Progenitor cell of endocrine pancreas (in vitro differentiated cells): Measurements from ENCODE around the gene UPF1. TPM values are rescaled to one million over a fixed set of nuclear protein-coding genes. Genes with fewer than 3 reads are reported as not detected.
"Not testable (repeated sequence)": the region's sequence is repeated elsewhere in the genome, so short reads cannot be mapped to it uniquely, and the experiment has no call there.

Source experiments
- DNase-seq: peaks from one replicate; pipeline ENCODE4 v3.0.0; 2021; ENCODE audit warnings: low spot score; ENCODE audit not compliant: unreplicated experiment
- H3K27ac Mint-ChIP-seq: 2 replicates; pipeline ENCODE4 v1.8.0; 2021; ENCODE audit warnings: mild to moderate bottlenecking, moderate library complexity, mixed read lengths
- H3K27me3 Mint-ChIP-seq: 2 replicates; pipeline ENCODE4 v1.8.0; 2021; ENCODE audit warnings: mixed read lengths
- H3K36me3 Mint-ChIP-seq: 2 replicates; pipeline ENCODE4 v1.8.0; 2022; ENCODE audit warnings: mixed read lengths; ENCODE audit not compliant: insufficient read depth
- H3K4me1 Mint-ChIP-seq: 2 replicates; pipeline ENCODE4 v1.8.0; 2021; ENCODE audit warnings: low read depth, mixed read lengths
- H3K4me3 Mint-ChIP-seq: 2 replicates; pipeline ENCODE4 v1.8.0; 2021; ENCODE audit warnings: low read depth, mild to moderate bottlenecking, moderate library complexity, mixed read lengths
- H3K9me3 Mint-ChIP-seq: 2 replicates; pipeline ENCODE4 v1.8.0; 2021; ENCODE audit warnings: low read depth, mixed read lengths
- total RNA-seq: library from RNA; stranded (reverse); gene quantifications from 2 replicates; pipeline ENCODE4 v1.2.1, GENCODE V29; 2021
- TF ChIP-seq, protein P1 (sequence below): fragments of 200-600 bp; sonication (generic); IDR thresholded peaks from one replicate; pipeline ENCODE4 v1.5.0; 2021; ENCODE audit warnings: antibody characterized with exemption, mild to moderate bottlenecking; ENCODE audit not compliant: unreplicated experiment

Gene UPF1
- total RNA-seq, 1 donor from 2014 or later: 90.9 TPM

DNA sequence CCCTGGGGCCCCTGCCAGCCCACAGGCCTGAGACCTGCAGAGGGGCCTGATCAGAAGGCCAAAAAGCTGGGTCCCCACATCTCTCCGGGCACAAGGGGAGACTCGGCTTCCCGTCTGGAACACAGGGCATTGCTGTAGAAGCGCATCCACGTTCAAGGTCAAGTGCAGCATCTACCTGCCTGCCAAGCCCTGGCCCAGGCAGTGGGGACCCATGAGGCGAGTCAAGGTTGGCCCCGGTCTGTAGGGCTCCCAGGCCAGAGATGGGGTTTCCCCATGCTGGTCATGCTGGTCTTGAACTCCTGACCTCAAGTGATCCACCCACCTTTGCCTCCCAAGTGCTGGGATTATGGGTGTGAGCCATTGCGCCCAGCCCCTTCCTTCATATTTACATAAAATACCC is 27.1 kb upstream of the UPF1 start:
- H3K36me3 Mint-ChIP-seq: no peaks in the 10 kb centered on the region
- peaks cover 7% of the 10 kb centered on the region for H3K27me3 Mint-ChIP-seq
- TF ChIP-seq, protein P1, sequence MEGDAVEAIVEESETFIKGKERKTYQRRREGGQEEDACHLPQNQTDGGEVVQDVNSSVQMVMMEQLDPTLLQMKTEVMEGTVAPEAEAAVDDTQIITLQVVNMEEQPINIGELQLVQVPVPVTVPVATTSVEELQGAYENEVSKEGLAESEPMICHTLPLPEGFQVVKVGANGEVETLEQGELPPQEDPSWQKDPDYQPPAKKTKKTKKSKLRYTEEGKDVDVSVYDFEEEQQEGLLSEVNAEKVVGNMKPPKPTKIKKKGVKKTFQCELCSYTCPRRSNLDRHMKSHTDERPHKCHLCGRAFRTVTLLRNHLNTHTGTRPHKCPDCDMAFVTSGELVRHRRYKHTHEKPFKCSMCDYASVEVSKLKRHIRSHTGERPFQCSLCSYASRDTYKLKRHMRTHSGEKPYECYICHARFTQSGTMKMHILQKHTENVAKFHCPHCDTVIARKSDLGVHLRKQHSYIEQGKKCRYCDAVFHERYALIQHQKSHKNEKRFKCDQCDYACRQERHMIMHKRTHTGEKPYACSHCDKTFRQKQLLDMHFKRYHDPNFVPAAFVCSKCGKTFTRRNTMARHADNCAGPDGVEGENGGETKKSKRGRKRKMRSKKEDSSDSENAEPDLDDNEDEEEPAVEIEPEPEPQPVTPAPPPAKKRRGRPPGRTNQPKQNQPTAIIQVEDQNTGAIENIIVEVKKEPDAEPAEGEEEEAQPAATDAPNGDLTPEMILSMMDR: no peak
- no peak overlapping the region for H3K4me3 Mint-ChIP-seq
- no peaks in the 10 kb centered on the region for H3K9me3 Mint-ChIP-seq
- no peak for DNase-seq
- H3K4me1 Mint-ChIP-seq: no peaks in the 10 kb centered on the region
- H3K27ac Mint-ChIP-seq: no peak overlapping the region

GRCh38 chr19:18807861-18808331 is 23.9 kb upstream of the UPF1 start:
- no peaks in the 10 kb centered on the region for H3K9me3 Mint-ChIP-seq
- H3K36me3 Mint-ChIP-seq: no peaks in the 10 kb centered on the region
- H3K4me3 Mint-ChIP-seq: no peak overlapping the region
- H3K4me1 Mint-ChIP-seq: no peaks in the 10 kb centered on the region
- no peak for DNase-seq
- TF ChIP-seq, protein P1: no peak
- H3K27me3 Mint-ChIP-seq: peaks cover 11% of the 10 kb centered on the region
- peak overlapping the region; percentile 67 for H3K27ac Mint-ChIP-seq

DNA sequence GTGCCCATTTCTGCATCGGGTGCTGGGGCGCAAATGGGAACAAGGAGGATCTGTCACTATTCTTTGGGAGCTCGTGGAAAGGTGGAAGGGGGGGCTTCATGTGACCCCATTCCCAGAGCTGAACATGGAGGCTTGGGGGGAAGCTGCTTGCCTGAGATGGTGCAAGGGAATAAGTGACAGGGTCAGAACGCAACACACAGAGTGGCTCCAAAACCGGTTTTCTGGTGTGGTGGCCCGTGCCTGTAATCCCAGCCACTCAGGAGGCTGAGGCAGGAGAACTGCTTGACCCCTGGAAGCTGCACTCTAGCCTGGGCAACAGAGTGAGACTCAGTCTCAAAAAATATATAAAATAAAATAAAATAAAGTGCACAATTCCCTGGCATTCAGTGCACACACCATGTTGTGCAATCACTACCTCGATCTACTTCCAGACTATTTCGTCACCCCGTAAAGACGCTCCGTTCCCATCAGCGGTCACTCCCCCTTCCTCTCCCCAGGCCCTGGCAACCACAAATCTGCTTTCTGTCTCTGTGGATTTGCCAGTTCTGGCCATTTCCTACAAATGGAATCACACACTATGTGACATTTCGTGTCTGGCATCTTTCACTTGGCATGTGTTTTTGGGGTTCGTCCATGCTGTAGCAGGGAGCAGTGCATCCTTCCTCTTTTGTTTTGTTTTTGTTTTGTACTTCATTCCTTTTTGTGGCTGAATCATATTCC is 22.4 kb upstream of the UPF1 start:
- Mint-ChIP-seq H3K4me1 (no peaks in the 10 kb centered on the region), H3K9me3 (no peaks in the 10 kb centered on the region), H3K27me3 (peaks cover 15% of the 10 kb centered on the region), H3K27ac (no peak overlapping the region), H3K36me3 (no peaks in the 10 kb centered on the region), H3K4me3 (no peak overlapping the region)
- TF ChIP-seq, protein P1: no peak
- no peak for DNase-seq

GRCh38 chr19:18811638-18812037 is 20.1 kb upstream of the UPF1 start:
- not testable (repeated sequence) for H3K27ac Mint-ChIP-seq, H3K9me3 Mint-ChIP-seq, H3K4me3 Mint-ChIP-seq, H3K4me1 Mint-ChIP-seq, DNase-seq, H3K36me3 Mint-ChIP-seq
- peaks cover 15% of the 10 kb centered on the region for H3K27me3 Mint-ChIP-seq

GRCh38 chr19:18814063-18814462 is 17.7 kb upstream of the UPF1 start:
- Mint-ChIP-seq H3K27ac (no peak overlapping the region), H3K27me3 (peaks cover 11% of the 10 kb centered on the region), H3K9me3 (no peaks in the 10 kb centered on the region), H3K4me3 (no peak overlapping the region), H3K36me3 (no peaks in the 10 kb centered on the region), H3K4me1 (no peaks in the 10 kb centered on the region)
- TF ChIP-seq, protein P1: no peak
- no peak for DNase-seq

DNA sequence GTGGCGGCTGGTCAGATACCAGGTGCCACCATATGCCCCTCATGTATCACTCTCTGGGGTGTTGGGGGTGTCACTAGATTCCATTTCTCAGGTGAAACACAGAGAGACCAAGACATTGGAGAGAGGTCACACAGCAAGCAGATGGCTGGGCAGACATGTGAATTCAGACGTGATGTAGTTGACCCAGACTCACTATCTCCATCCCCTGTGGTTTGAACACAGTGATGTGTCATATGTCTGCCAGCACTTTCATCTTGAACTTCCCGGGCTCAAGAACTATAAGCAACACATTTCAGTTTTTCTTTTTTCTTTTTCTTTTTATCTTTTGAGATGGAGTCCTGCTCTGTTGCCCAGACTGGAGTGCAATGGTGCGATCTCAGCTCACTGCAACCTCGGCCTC is 16.1 kb upstream of the UPF1 start:
- Mint-ChIP-seq H3K27ac (no peak overlapping the region), H3K4me3 (no peak overlapping the region), H3K36me3 (no peaks in the 10 kb centered on the region), H3K9me3 (no peaks in the 10 kb centered on the region), H3K27me3 (peaks cover 7% of the 10 kb centered on the region), H3K4me1 (no peaks in the 10 kb centered on the region)
- DNase-seq: no peak
- TF ChIP-seq, protein P1: no peak

- H3K4me3 Mint-ChIP-seq, DNase-seq, H3K9me3 Mint-ChIP-seq, H3K27me3 Mint-ChIP-seq, H3K36me3 Mint-ChIP-seq, H3K27ac Mint-ChIP-seq, H3K4me1 Mint-ChIP-seq: not testable (repeated sequence)
Measured at GRCh38 chr19:18816645-18817044, 15.1 kb upstream of the UPF1 start.
